Mesenchymal stem cell (in vitro differentiated cells and primary cell): ENCODE data around the gene GPR84. TPM values are rescaled to one million over a fixed set of nuclear protein-coding genes. Genes with fewer than 3 reads are reported as not detected.

Source experiments
- DNase-seq: peaks from one replicate; pipeline ENCODE4 v3.0.0-alpha.2; 2013
- H2AFZ ChIP-seq: one replicate; pipeline ENCODE4 v1.6.1; 2013; ENCODE audit warnings: low read depth, mild to moderate bottlenecking, control low read depth, inconsistent platforms, low read length, moderate library complexity
- H2AK5ac ChIP-seq: 2 replicates; pipeline ENCODE4 v1.6.1; 2013; ENCODE audit warnings: low read length, moderate library complexity, mild to moderate bottlenecking, inconsistent platforms; ENCODE audit not compliant: severe bottlenecking
- H2BK120ac ChIP-seq: one replicate; pipeline ENCODE4 v1.6.1; 2013; ENCODE audit warnings: low read depth, mild to moderate bottlenecking, inconsistent platforms, low read length, moderate library complexity
- H2BK12ac ChIP-seq, 2 experiments: one replicate each; pipeline ENCODE4 v1.6.1; 2013; ENCODE audit warnings: inconsistent platforms in 2 of 2, low read length in 2 of 2, mild to moderate bottlenecking in 2 of 2, moderate library complexity in 2 of 2, control low read depth in 1 of 2
- H2BK15ac ChIP-seq: one replicate; pipeline ENCODE4 v1.6.1; 2013; ENCODE audit warnings: mild to moderate bottlenecking, low read depth, inconsistent platforms; ENCODE audit not compliant: poor library complexity, severe bottlenecking
- H2BK5ac ChIP-seq: 2 replicates; pipeline ENCODE4 v1.6.1; 2013; ENCODE audit warnings: low read depth, mild to moderate bottlenecking, low read length, control low read depth, inconsistent platforms; ENCODE audit not compliant: poor library complexity, severe bottlenecking
- H3K14ac ChIP-seq, 2 experiments: one replicate each; pipeline ENCODE4 v1.6.1; 2013; ENCODE audit warnings: inconsistent platforms in 2 of 2, low read length in 2 of 2, control low read depth in 1 of 2, mild to moderate bottlenecking in 1 of 2, moderate library complexity in 1 of 2
- H3K18ac ChIP-seq, 2 experiments: one replicate each; pipeline ENCODE4 v1.6.1; 2013; ENCODE audit warnings: inconsistent platforms in 2 of 2, low read length in 2 of 2, control low read depth in 1 of 2, low read depth in 1 of 2, mild to moderate bottlenecking in 1 of 2
- H3K23ac ChIP-seq, 2 experiments: one replicate each; pipeline ENCODE4 v1.6.1; 2013; ENCODE audit warnings: inconsistent platforms in 2 of 2, low read length in 2 of 2, mild to moderate bottlenecking in 2 of 2, moderate library complexity in 2 of 2, control low read depth in 1 of 2
- H3K27ac ChIP-seq: 2 replicates; pipeline ENCODE4 v1.5.1; 2013; ENCODE audit warnings: mild to moderate bottlenecking, moderate library complexity, low read length, control low read depth, inconsistent platforms; ENCODE audit not compliant: poor library complexity, severe bottlenecking
- H3K27me3 ChIP-seq, 2 experiments: 2 replicates each; pipeline versions ENCODE4 v1.6.1 to v1.7.0; 2013; ENCODE audit warnings: low read length in 2 of 2, mild to moderate bottlenecking in 2 of 2, moderate library complexity in 2 of 2, control low read depth in 1 of 2, inconsistent platforms in 1 of 2; ENCODE audit not compliant: control insufficient read depth in 1 of 2, insufficient read depth in 1 of 2
- H3K36me3 ChIP-seq, 2 experiments: 2 replicates each; pipeline versions ENCODE4 v1.6.1 to v1.7.0; 2013; ENCODE audit warnings: low read length in 2 of 2, control low read depth in 1 of 2, inconsistent platforms in 1 of 2, low read depth in 1 of 2, mild to moderate bottlenecking in 1 of 2; ENCODE audit not compliant: insufficient read depth in 2 of 2, control insufficient read depth in 1 of 2
- H3K4ac ChIP-seq, 2 experiments: one replicate each; pipeline ENCODE4 v1.6.1; 2013; ENCODE audit warnings: inconsistent platforms in 2 of 2, low read length in 2 of 2, mild to moderate bottlenecking in 2 of 2, moderate library complexity in 2 of 2, control low read depth in 1 of 2, low read depth in 1 of 2
- H3K4me1 ChIP-seq: 2 replicates; pipeline ENCODE4 v1.6.1; 2013; ENCODE audit warnings: low read depth, low read length, control low read depth; ENCODE audit not compliant: control insufficient read depth, insufficient read depth
- H3K4me2 ChIP-seq: 2 replicates; pipeline ENCODE4 v1.6.1; 2013; ENCODE audit warnings: low read length, mild to moderate bottlenecking, inconsistent platforms; ENCODE audit not compliant: poor library complexity, severe bottlenecking
- H3K4me3 ChIP-seq, 2 experiments: 2 replicates each; pipeline versions ENCODE4 v1.5.1 to v1.7.0; 2013; ENCODE audit warnings: low read length in 2 of 2, mild to moderate bottlenecking in 2 of 2, control low read depth in 1 of 2, low read depth in 1 of 2; ENCODE audit not compliant: insufficient read depth in 1 of 2
- H3K79me1 ChIP-seq: replicated peaks from 2 replicates; pipeline ENCODE4 v1.6.1; 2013; ENCODE audit warnings: mild to moderate bottlenecking, control low read depth, low read length, inconsistent platforms; ENCODE audit not compliant: poor library complexity, severe bottlenecking
- H3K9ac ChIP-seq: 2 replicates; pipeline ENCODE4 v1.7.0; 2013; ENCODE audit warnings: mild to moderate bottlenecking, low read length, moderate library complexity
- H3K9me3 ChIP-seq: 2 replicates; pipeline ENCODE4 v1.7.0; 2013; ENCODE audit warnings: mild to moderate bottlenecking, low read length; ENCODE audit not compliant: control insufficient read depth
- H4K8ac ChIP-seq: one replicate; pipeline ENCODE4 v1.6.1; 2013; ENCODE audit warnings: inconsistent platforms, mild to moderate bottlenecking, low read length, moderate library complexity
- H4K91ac ChIP-seq: one replicate; pipeline ENCODE4 v1.6.1; 2013; ENCODE audit warnings: mild to moderate bottlenecking, low read length, inconsistent platforms
- WGBS: methylation state at CpG from one replicate; pipeline ENCODE4 v1.1.7; 2013; ENCODE audit warnings: mixed read lengths; 5-methylcytosine and 5-hydroxymethylcytosine counted together
- small RNA-seq: library from polyadenylated mRNA; stranded (forward); fragments of <200 nt; extraction: miRNeasy Mini kit (QIAGEN cat#:217004); gene quantifications from one replicate; pipeline ENCODE3, GENCODE V24; 2013; ENCODE audit warnings: low read depth

Gene GPR84

GRCh38 chr12:54324617-54325441, 39.5 kb downstream of the GPR84 start, which contains the start of gene COPZ1:
COPZ1 (plus strand) TSS chr12:54325131; CDS start chr12:54325164, 33 bp downstream.
- peak within 1 kb of the TSS; percentile 83 for H3K4me2 ChIP-seq
- peak within 1 kb of the TSS in 1 of 2 experiments; percentile 19 for H3K14ac ChIP-seq
- H2AFZ ChIP-seq: peak within 1 kb of the TSS; percentile 10
- H3K18ac ChIP-seq: peak within 1 kb of the TSS; percentile 93 to 96
- peak within 1 kb of the TSS; percentile 69 to 96 for H3K4me3 ChIP-seq
- H2BK15ac ChIP-seq: no peak within 1 kb of the TSS
- peaks cover 3% of the 10 kb centered on the region for H3K79me1 ChIP-seq
- H3K4me1 ChIP-seq: peaks cover 10% of the 10 kb centered on the region
- peak within 1 kb of the TSS; percentile 90 for H4K91ac ChIP-seq
- H3K27me3 ChIP-seq: no peaks in the 10 kb centered on the region
- peak within 1 kb of the TSS in 1 of 2 experiments; percentile 64 for H3K23ac ChIP-seq
- H2BK12ac ChIP-seq: no peak within 1 kb of the TSS
- peak within 1 kb of the TSS; percentile 98 for H4K8ac ChIP-seq
- H3K36me3 ChIP-seq: peaks cover 1 to 6% of the 10 kb centered on the region in 2 experiments
- peak within 1 kb of the TSS; percentile 22 for H2BK5ac ChIP-seq
- peak within 1 kb of the TSS; percentile 100 for H3K9ac ChIP-seq
- H3K4ac ChIP-seq: peak within 1 kb of the TSS; percentile 72 to 89
- peak within 1 kb of the TSS; percentile 40 for H2AK5ac ChIP-seq
- 1% methylated on average over 30 of the region's 34 CpGs for WGBS
- peak; percentile 100 for DNase-seq
- peak within 1 kb of the TSS; percentile 82 for H3K27ac ChIP-seq
- H2BK120ac ChIP-seq: peak within 1 kb of the TSS; percentile 42
- H3K9me3 ChIP-seq: no peaks in the 10 kb centered on the region

- H4K8ac ChIP-seq: no peak overlapping the region
- H3K18ac ChIP-seq: no peak overlapping the region
- H3K9ac ChIP-seq: no peak overlapping the region
- H2AFZ ChIP-seq: no peak overlapping the region
- DNase-seq: no peak
- no peak overlapping the region for H3K23ac ChIP-seq
- no peak overlapping the region for H4K91ac ChIP-seq
- no peak overlapping the region for H2AK5ac ChIP-seq
- 97% methylated on average over 4 of the region's 5 CpGs for WGBS
- no peak overlapping the region for H3K27ac ChIP-seq
- H2BK15ac ChIP-seq: no peak overlapping the region
- H3K9me3 ChIP-seq: no peaks in the 10 kb centered on the region
- no peaks in the 10 kb centered on the region for H3K27me3 ChIP-seq
- peaks cover 1% of the 10 kb centered on the region for H3K79me1 ChIP-seq
- H2BK5ac ChIP-seq: no peak overlapping the region
- H3K36me3 ChIP-seq: no peaks in the 10 kb centered on the region
- peaks cover 4% of the 10 kb centered on the region for H3K4me1 ChIP-seq
- no peak overlapping the region for H3K4me2 ChIP-seq
- no peak overlapping the region for H3K14ac ChIP-seq
- H3K4ac ChIP-seq: no peak overlapping the region
- no peak overlapping the region for H3K4me3 ChIP-seq
- no peak overlapping the region for H2BK120ac ChIP-seq
- H2BK12ac ChIP-seq: no peak overlapping the region
Measured at GRCh38 chr12:54321363-54321762, 42.9 kb downstream of the GPR84 start.

Small RNA genes lying within 50 kb of the gene (small RNA-seq; reads per million reads assigned to genes)
- gene MIR148B (9,500 reads per million, percentile 99 among the genes with 10 or more reads in this experiment), gene RN7SL744P (not detected), gene RNU6-950P (not detected)
